ENCODE data around the gene TTC28.

DNA sequence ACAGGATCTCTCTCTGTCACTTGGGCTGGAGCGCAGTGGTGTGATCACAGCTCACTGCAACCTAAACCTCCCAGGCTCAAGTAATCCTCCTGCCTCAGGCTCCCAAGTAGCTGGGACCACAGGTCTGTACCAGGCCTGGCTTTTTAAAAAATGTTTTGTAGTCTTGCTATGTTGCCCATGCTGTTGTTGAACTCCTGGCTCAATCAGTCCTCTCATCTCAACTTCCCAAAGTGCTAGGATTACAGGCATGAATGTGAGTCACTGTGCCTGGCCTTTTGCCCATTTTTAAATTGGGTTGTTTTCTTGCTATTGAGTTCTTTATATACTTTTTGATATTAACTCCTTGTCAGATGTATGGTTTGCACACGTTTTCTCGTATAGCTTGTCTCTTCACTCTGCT, 727.5 kb downstream of the TTC28 start:
- TF ChIP-seq, protein P1, sequence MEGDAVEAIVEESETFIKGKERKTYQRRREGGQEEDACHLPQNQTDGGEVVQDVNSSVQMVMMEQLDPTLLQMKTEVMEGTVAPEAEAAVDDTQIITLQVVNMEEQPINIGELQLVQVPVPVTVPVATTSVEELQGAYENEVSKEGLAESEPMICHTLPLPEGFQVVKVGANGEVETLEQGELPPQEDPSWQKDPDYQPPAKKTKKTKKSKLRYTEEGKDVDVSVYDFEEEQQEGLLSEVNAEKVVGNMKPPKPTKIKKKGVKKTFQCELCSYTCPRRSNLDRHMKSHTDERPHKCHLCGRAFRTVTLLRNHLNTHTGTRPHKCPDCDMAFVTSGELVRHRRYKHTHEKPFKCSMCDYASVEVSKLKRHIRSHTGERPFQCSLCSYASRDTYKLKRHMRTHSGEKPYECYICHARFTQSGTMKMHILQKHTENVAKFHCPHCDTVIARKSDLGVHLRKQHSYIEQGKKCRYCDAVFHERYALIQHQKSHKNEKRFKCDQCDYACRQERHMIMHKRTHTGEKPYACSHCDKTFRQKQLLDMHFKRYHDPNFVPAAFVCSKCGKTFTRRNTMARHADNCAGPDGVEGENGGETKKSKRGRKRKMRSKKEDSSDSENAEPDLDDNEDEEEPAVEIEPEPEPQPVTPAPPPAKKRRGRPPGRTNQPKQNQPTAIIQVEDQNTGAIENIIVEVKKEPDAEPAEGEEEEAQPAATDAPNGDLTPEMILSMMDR (IDR thresholded peaks at IDR 0.05; ENCODE audit: insufficient read depth, low read length, poor library complexity, severe bottlenecking), result no peak
- no peak for TF ChIP-seq EZH2phosphoT487 (conservative IDR thresholded peaks at IDR 0.05; ENCODE audit: low read length)

All from SU-DHL-6 (cell line).